Measurements from ENCODE around the gene RAPGEF3.

Gene RAPGEF3

DNA sequence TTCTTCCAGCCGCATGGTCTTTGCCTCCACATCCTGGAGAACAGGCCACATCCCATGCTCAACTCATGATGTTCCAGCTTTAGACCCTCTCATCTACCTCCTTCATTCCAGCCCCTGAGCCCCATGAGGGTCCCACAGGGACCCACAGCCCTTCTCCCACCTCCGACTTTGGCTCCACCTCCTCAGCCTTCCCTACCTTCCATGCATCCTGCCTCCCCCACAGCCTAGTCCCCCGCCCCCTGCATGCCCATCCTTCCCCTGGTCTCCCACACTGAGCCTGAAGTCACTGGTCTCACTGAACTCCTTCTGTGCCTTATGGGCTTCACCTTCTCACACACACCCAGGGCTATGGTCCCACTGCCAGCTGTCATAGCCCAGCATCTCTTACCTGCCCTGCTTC, 9.8 kb downstream of the RAPGEF3 start:
- no peak overlapping the region for H3K9ac ChIP-seq (ENCODE audit: low read depth, low read length, poor library complexity, severe bottlenecking)
- no peaks in the 10 kb centered on the region for H4K20me1 ChIP-seq (ENCODE audit: insufficient read depth, low read length, poor library complexity, severe bottlenecking)
- H3K4me3 ChIP-seq (ENCODE audit: low read length, poor library complexity, severe bottlenecking): no peak overlapping the region
- H3K9me2 ChIP-seq (replicated peaks; ENCODE audit: low read depth, low read length): no peaks in the 10 kb centered on the region
- H3F3A ChIP-seq (ENCODE audit: low read depth): no peaks in the 10 kb centered on the region
- H3K79me2 ChIP-seq (ENCODE audit: insufficient read depth, low read length): no peaks in the 10 kb centered on the region
- TF ChIP-seq EZH2phosphoT487 (IDR thresholded peaks at IDR 0.05; ENCODE audit: borderline replicate concordance): no peak
- TF ChIP-seq, protein P1, sequence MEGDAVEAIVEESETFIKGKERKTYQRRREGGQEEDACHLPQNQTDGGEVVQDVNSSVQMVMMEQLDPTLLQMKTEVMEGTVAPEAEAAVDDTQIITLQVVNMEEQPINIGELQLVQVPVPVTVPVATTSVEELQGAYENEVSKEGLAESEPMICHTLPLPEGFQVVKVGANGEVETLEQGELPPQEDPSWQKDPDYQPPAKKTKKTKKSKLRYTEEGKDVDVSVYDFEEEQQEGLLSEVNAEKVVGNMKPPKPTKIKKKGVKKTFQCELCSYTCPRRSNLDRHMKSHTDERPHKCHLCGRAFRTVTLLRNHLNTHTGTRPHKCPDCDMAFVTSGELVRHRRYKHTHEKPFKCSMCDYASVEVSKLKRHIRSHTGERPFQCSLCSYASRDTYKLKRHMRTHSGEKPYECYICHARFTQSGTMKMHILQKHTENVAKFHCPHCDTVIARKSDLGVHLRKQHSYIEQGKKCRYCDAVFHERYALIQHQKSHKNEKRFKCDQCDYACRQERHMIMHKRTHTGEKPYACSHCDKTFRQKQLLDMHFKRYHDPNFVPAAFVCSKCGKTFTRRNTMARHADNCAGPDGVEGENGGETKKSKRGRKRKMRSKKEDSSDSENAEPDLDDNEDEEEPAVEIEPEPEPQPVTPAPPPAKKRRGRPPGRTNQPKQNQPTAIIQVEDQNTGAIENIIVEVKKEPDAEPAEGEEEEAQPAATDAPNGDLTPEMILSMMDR (conservative IDR thresholded peaks at IDR 0.05; ENCODE audit: low read length): no peak
- H3K27me3 ChIP-seq (ENCODE audit: insufficient read depth, low read length, poor library complexity, severe bottlenecking): no peaks in the 10 kb centered on the region
- no peaks in the 10 kb centered on the region for H3K9me3 ChIP-seq (ENCODE audit: insufficient read depth, low read depth, low read length)
- peaks cover 3% of the 10 kb centered on the region; the same call in 1 of the 2 replicates for H3K36me3 ChIP-seq (ENCODE audit: insufficient read depth, low read length)
- peaks cover 16% of the 10 kb centered on the region for H3K4me1 ChIP-seq (ENCODE audit: insufficient read depth, low read length, poor library complexity, severe bottlenecking)
- H3K4me2 ChIP-seq (ENCODE audit: low read depth, low read length, poor library complexity, severe bottlenecking): no peak overlapping the region
- H2AFZ ChIP-seq (ENCODE audit: low read length): no peak overlapping the region

DNA sequence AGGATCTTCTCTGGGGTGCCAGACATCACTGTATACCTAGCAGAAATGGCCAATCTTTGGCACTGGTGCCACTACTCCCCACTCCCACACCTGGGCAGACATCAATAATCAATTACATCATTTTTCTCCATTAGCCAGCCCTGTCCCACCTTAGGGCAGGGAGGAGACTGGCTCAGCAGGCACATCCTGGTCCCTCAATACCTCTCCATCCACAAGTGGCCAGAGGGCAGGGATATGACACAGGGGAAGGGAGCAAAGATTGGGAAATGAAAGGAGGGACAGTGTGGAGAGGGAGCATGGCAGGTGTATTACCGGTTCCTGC, 10.2 kb downstream of the RAPGEF3 start:
- Histone ChIP-seq H3K9ac (ENCODE audit: low read depth, low read length, poor library complexity, severe bottlenecking) (no peak overlapping the region), H3K79me2 (ENCODE audit: insufficient read depth, low read length) (no peaks in the 10 kb centered on the region), H3K27me3 (ENCODE audit: insufficient read depth, low read length, poor library complexity, severe bottlenecking) (no peaks in the 10 kb centered on the region), H3K4me2 (ENCODE audit: low read depth, low read length, poor library complexity, severe bottlenecking) (no peak overlapping the region), H3K9me2 (replicated peaks; ENCODE audit: low read depth, low read length) (no peaks in the 10 kb centered on the region), H3K9me3 (ENCODE audit: insufficient read depth, low read depth, low read length) (no peaks in the 10 kb centered on the region), H3K4me1 (ENCODE audit: insufficient read depth, low read length, poor library complexity, severe bottlenecking) (peaks cover 11% of the 10 kb centered on the region), H2AFZ (ENCODE audit: low read length) (no peak overlapping the region), H3K36me3 (ENCODE audit: insufficient read depth, low read length) (peaks cover 3% of the 10 kb centered on the region; the same call in 1 of the 2 replicates), H3F3A (ENCODE audit: low read depth) (no peaks in the 10 kb centered on the region), H3K4me3 (ENCODE audit: low read length, poor library complexity, severe bottlenecking) (no peak overlapping the region), H4K20me1 (ENCODE audit: insufficient read depth, low read length, poor library complexity, severe bottlenecking) (no peaks in the 10 kb centered on the region)
- no peak for TF ChIP-seq EZH2phosphoT487 (IDR thresholded peaks at IDR 0.05; ENCODE audit: borderline replicate concordance)
- TF ChIP-seq, protein P1 (conservative IDR thresholded peaks at IDR 0.05; ENCODE audit: low read length): no peak

DNA sequence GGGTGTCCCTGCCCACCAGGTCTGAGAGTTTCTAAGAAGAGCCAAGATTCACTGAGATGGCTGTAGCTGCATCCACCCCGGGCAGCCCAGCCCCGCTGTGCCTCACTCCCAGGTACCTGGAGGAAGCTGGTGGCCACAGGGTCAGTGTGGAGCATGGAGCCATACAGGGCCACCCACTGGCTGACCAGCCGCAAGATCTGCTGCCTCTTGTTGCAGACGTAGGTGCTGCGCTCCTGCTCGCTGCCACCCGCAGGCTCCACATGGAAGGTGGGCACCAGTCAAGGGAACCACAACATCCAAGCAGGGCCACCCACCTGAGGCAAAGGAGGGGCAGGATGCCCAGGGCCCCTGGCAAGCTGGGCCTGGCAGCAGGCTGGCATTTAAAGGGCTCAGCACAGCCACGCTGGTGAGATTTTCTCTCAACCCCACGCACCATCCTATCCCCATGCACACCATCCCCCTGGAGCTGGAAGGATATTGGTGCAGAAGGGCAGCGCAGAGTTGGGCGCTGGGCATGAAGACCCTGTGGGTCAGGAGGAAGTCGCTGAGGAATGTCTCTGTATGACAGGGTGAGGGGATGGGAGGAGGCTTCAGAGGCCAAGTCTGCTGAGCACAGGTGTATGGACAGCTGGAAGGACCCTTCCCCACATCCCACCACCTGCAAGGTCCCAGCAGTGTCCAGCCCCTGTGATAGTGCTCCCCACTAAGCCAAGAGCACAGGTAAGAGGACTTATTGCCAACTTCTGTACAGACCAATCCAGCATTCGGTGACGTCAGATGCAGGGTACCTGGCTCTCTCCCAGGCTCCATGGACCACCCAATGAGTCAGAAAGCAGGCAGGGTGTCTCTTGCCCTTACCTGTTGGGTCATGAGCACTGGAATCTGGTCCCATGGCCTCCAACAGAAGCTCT, 10.8 kb downstream of the RAPGEF3 start:
- Histone ChIP-seq H3F3A (ENCODE audit: low read depth) (no peaks in the 10 kb centered on the region), H3K27me3 (ENCODE audit: insufficient read depth, low read length, poor library complexity, severe bottlenecking) (no peaks in the 10 kb centered on the region), H3K4me1 (ENCODE audit: insufficient read depth, low read length, poor library complexity, severe bottlenecking) (peaks cover 5% of the 10 kb centered on the region), H3K79me2 (ENCODE audit: insufficient read depth, low read length) (no peaks in the 10 kb centered on the region), H3K36me3 (ENCODE audit: insufficient read depth, low read length) (peaks cover 3% of the 10 kb centered on the region; the same call in 1 of the 2 replicates), H4K20me1 (ENCODE audit: insufficient read depth, low read length, poor library complexity, severe bottlenecking) (no peaks in the 10 kb centered on the region), H3K9ac (ENCODE audit: low read depth, low read length, poor library complexity, severe bottlenecking) (no peak overlapping the region), H3K9me2 (replicated peaks; ENCODE audit: low read depth, low read length) (no peaks in the 10 kb centered on the region), H3K4me2 (ENCODE audit: low read depth, low read length, poor library complexity, severe bottlenecking) (no peak overlapping the region), H3K4me3 (ENCODE audit: low read length, poor library complexity, severe bottlenecking) (no peak overlapping the region), H2AFZ (ENCODE audit: low read length) (no peak overlapping the region), H3K9me3 (ENCODE audit: insufficient read depth, low read depth, low read length) (no peaks in the 10 kb centered on the region)
- TF ChIP-seq, protein P1 (conservative IDR thresholded peaks at IDR 0.05; ENCODE audit: low read length): no peak
- TF ChIP-seq EZH2phosphoT487 (IDR thresholded peaks at IDR 0.05; ENCODE audit: borderline replicate concordance): no peak
